H9 (cell line): ENCODE results near the gene KLK2. TPM values are rescaled to one million over a fixed set of nuclear protein-coding genes. Genes with fewer than 3 reads are reported as not detected.

Source experiments
- DNase-seq: peaks from one replicate; pipeline ENCODE4 v3.0.0-alpha.2; 2017
- H2AFZ ChIP-seq: one replicate; pipeline ENCODE4 v1.6.1; 2013; ENCODE audit warnings: mild to moderate bottlenecking, low read length, control low read depth, moderate library complexity
- H2AK5ac ChIP-seq: 2 replicates; pipeline ENCODE4 v1.6.1; 2013; ENCODE audit warnings: low read length, control low read depth, mixed read lengths; ENCODE audit not compliant: insufficient read length
- H2BK120ac ChIP-seq: one replicate; pipeline ENCODE4 v1.6.1; 2013; ENCODE audit warnings: low read depth, mild to moderate bottlenecking, low read length, control low read depth, inconsistent platforms; ENCODE audit not compliant: poor library complexity, severe bottlenecking
- H2BK12ac ChIP-seq: 2 replicates; pipeline ENCODE4 v1.6.1; 2013; ENCODE audit warnings: low read length, control low read depth, mixed read lengths, low read depth; ENCODE audit not compliant: insufficient read length
- H2BK15ac ChIP-seq: 2 replicates; pipeline ENCODE4 v1.6.1; 2013; ENCODE audit warnings: low read depth, low read length, control low read depth
- H2BK20ac ChIP-seq: one replicate; pipeline ENCODE4 v1.6.1; 2013; ENCODE audit warnings: low read depth, mild to moderate bottlenecking, low read length, control low read depth, inconsistent platforms; ENCODE audit not compliant: poor library complexity, severe bottlenecking
- H2BK5ac ChIP-seq: 2 replicates; pipeline ENCODE4 v1.6.1; 2013; ENCODE audit warnings: low read length, control low read depth, mixed read lengths; ENCODE audit not compliant: insufficient read length
- H3K14ac ChIP-seq: 2 replicates; pipeline ENCODE4 v1.6.1; 2013; ENCODE audit warnings: low read length, control low read depth; ENCODE audit not compliant: insufficient read depth
- H3K18ac ChIP-seq: 2 replicates; pipeline ENCODE4 v1.6.1; 2013; ENCODE audit warnings: low read depth, mild to moderate bottlenecking, mixed read lengths, low read length, control low read depth; ENCODE audit not compliant: insufficient read length
- H3K23ac ChIP-seq: 2 replicates; pipeline ENCODE4 v1.6.1; 2013; ENCODE audit warnings: low read length, control low read depth, mixed read lengths, low read depth; ENCODE audit not compliant: insufficient read length
- H3K23me2 ChIP-seq: 2 replicates; pipeline ENCODE4 v1.6.1; 2013; ENCODE audit warnings: low read depth, mild to moderate bottlenecking, mixed read lengths, low read length, control low read depth; ENCODE audit not compliant: insufficient read length, poor library complexity, severe bottlenecking
- H3K27ac ChIP-seq: 2 replicates; pipeline ENCODE4 v1.5.1; 2013; ENCODE audit warnings: low read length, control low read depth, mixed read lengths, low read depth; ENCODE audit not compliant: insufficient read length
- H3K27me3 ChIP-seq: 2 replicates; pipeline ENCODE4 v1.6.1; 2013; ENCODE audit warnings: low read length, control low read depth, inconsistent platforms; ENCODE audit not compliant: insufficient read depth
- H3K4ac ChIP-seq: 2 replicates; pipeline ENCODE4 v1.6.1; 2013; ENCODE audit warnings: low read depth, mild to moderate bottlenecking, control low read depth, inconsistent platforms, low read length, moderate library complexity
- H3K4me1 ChIP-seq: 2 replicates; pipeline ENCODE4 v1.6.1; 2013; ENCODE audit warnings: low read length, control low read depth, inconsistent platforms; ENCODE audit not compliant: insufficient read depth
- H3K4me2 ChIP-seq: 2 replicates; pipeline ENCODE4 v1.6.1; 2013; ENCODE audit warnings: low read length, control low read depth, mixed read lengths; ENCODE audit not compliant: insufficient read length, insufficient read depth
- H3K56ac ChIP-seq: 2 replicates; pipeline ENCODE4 v1.6.1; 2013; ENCODE audit warnings: low read depth, mild to moderate bottlenecking, mixed read lengths, low read length, control low read depth; ENCODE audit not compliant: insufficient read length
- H3K79me1 ChIP-seq: 2 replicates; pipeline ENCODE4 v1.6.1; 2013; ENCODE audit warnings: low read depth, mild to moderate bottlenecking, moderate library complexity, low read length, control low read depth, inconsistent platforms; ENCODE audit not compliant: insufficient read depth, poor library complexity, severe bottlenecking
- H3K79me2 ChIP-seq: 2 replicates; pipeline ENCODE4 v1.6.1; 2013; ENCODE audit warnings: low read length, control low read depth, inconsistent platforms; ENCODE audit not compliant: insufficient read depth
- H3K9ac ChIP-seq: 2 replicates; pipeline ENCODE4 v1.6.1; 2013; ENCODE audit warnings: low read length, control low read depth, mixed read lengths; ENCODE audit not compliant: insufficient read length; ENCODE audit errors: extremely low read depth
- H3K9me3 ChIP-seq: one replicate; pipeline ENCODE4 v1.6.1; 2013; ENCODE audit warnings: low read depth, low read length, inconsistent platforms; ENCODE audit not compliant: control insufficient read depth
- H3T11ph ChIP-seq: one replicate; pipeline ENCODE4 v1.6.1; 2013; ENCODE audit warnings: mild to moderate bottlenecking, low read length, control low read depth, inconsistent platforms
- H4K20me1 ChIP-seq: one replicate; pipeline ENCODE4 v1.6.1; 2013; ENCODE audit not compliant: control insufficient read depth, insufficient read length, insufficient read depth
- H4K5ac ChIP-seq: 2 replicates; pipeline ENCODE4 v1.6.1; 2013; ENCODE audit warnings: low read depth, mild to moderate bottlenecking, mixed read lengths, low read length, control low read depth; ENCODE audit not compliant: insufficient read length
- H4K8ac ChIP-seq: replicated peaks from 2 replicates; pipeline ENCODE4 v1.6.1; 2013; ENCODE audit warnings: low read length, control low read depth, mixed read lengths, low read depth; ENCODE audit not compliant: insufficient read length
- H4K91ac ChIP-seq: 2 replicates; pipeline ENCODE4 v1.6.1; 2013; ENCODE audit warnings: low read depth, mild to moderate bottlenecking, moderate library complexity, mixed read lengths, low read length, control low read depth; ENCODE audit not compliant: insufficient read length
- H3K27ac Mint-ChIP-seq, 3 experiments: 2 replicates in 2 of 3; 3 replicates in 1 of 3; pipeline ENCODE4 v1.8.0; 2020 to 2021; ENCODE audit warnings: mixed read lengths in 3 of 3, mild to moderate bottlenecking in 1 of 3, moderate library complexity in 1 of 3
- H3K27me3 Mint-ChIP-seq: 2 replicates; pipeline ENCODE4 v1.8.0; 2021; ENCODE audit warnings: low read depth, mild to moderate bottlenecking, moderate library complexity, mixed read lengths
- H3K36me3 Mint-ChIP-seq, 3 experiments: 2 replicates in 2 of 3; 3 replicates in 1 of 3; pipeline ENCODE4 v1.8.0; 2020 to 2021; ENCODE audit warnings: low read depth in 3 of 3, mixed read lengths in 3 of 3; ENCODE audit not compliant: insufficient read depth in 1 of 3
- H3K4me1 Mint-ChIP-seq, 2 experiments: 2 replicates each; pipeline ENCODE4 v1.8.0; 2020; ENCODE audit warnings: mixed read lengths in 2 of 2
- H3K4me3 Mint-ChIP-seq, 2 experiments: 2 replicates in 1 of 2; 3 replicates in 1 of 2; pipeline ENCODE4 v1.8.0; 2020 to 2021; ENCODE audit warnings: mild to moderate bottlenecking in 2 of 2, mixed read lengths in 2 of 2, moderate library complexity in 1 of 2
- H3K9me3 Mint-ChIP-seq, 2 experiments: 2 replicates in 1 of 2; 3 replicates in 1 of 2; pipeline ENCODE4 v1.8.0; 2020; ENCODE audit warnings: mild to moderate bottlenecking in 2 of 2, mixed read lengths in 2 of 2, moderate library complexity in 1 of 2
- WGBS: extraction: QIAGEN DNeasy Blood & Tissue Kit; methylation state at CpG from one replicate; pipeline ENCODE4 v1.1.7; 2013; ENCODE audit warnings: missing lambda C conversion rate, low lambda C conversion rate, mixed read lengths; ENCODE audit not compliant: insufficient read length; ENCODE audit errors: extremely low coverage; 5-methylcytosine and 5-hydroxymethylcytosine counted together
- total RNA-seq: library from RNA; stranded (reverse); gene quantifications from 2 replicates; pipeline ENCODE4 v1.2.1, GENCODE V29; 2021
- TF ChIP-seq, protein P1 (sequence below): fragments of 200-600 bp; sonication (generic); conservative IDR thresholded peaks from 3 replicates; pipeline ENCODE4 v1.8.0; 2021; ENCODE audit warnings: antibody characterized with exemption, mild to moderate bottlenecking

The KLK2 gene
- total RNA-seq, 1 experiment from 2014 or later, result not detected

- Histone ChIP-seq H3K23ac (no peak overlapping the region), H3K4me1 (no peaks in the 10 kb centered on the region), H3T11ph (no peak overlapping the region), H3K9me3 (no peaks in the 10 kb centered on the region), H3K9ac (no peak overlapping the region), H4K91ac (no peak overlapping the region), H3K18ac (no peak overlapping the region), H2AFZ (no peak overlapping the region), H2AK5ac (no peak overlapping the region), H2BK20ac (no peak overlapping the region), H4K5ac (no peak overlapping the region), H3K4me2 (no peak overlapping the region), H3K27ac (no peak overlapping the region), H2BK120ac (no peak overlapping the region), H2BK12ac (no peak overlapping the region), H3K56ac (no peak overlapping the region), H3K79me1 (no peaks in the 10 kb centered on the region), H3K14ac (no peak overlapping the region), H4K20me1 (no peaks in the 10 kb centered on the region), H3K4ac (no peak overlapping the region), H4K8ac (no peak overlapping the region), H3K23me2 (peaks cover 4% of the 10 kb centered on the region), H3K27me3 (peaks cover 2% of the 10 kb centered on the region; the same call in 1 of the 2 replicates), H2BK15ac (no peak overlapping the region), H3K79me2 (no peaks in the 10 kb centered on the region), H2BK5ac (no peak overlapping the region)
- H3K27ac Mint-ChIP-seq, result peak overlapping the region in 2 of 3 experiments; percentile 27 to 60; a peak in 3 of 7 replicates
- TF ChIP-seq, protein P1, sequence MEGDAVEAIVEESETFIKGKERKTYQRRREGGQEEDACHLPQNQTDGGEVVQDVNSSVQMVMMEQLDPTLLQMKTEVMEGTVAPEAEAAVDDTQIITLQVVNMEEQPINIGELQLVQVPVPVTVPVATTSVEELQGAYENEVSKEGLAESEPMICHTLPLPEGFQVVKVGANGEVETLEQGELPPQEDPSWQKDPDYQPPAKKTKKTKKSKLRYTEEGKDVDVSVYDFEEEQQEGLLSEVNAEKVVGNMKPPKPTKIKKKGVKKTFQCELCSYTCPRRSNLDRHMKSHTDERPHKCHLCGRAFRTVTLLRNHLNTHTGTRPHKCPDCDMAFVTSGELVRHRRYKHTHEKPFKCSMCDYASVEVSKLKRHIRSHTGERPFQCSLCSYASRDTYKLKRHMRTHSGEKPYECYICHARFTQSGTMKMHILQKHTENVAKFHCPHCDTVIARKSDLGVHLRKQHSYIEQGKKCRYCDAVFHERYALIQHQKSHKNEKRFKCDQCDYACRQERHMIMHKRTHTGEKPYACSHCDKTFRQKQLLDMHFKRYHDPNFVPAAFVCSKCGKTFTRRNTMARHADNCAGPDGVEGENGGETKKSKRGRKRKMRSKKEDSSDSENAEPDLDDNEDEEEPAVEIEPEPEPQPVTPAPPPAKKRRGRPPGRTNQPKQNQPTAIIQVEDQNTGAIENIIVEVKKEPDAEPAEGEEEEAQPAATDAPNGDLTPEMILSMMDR, result peak; percentile 50; the same call in 2 of the 3 replicates
- H3K36me3 Mint-ChIP-seq, result no peaks in the 10 kb centered on the region
- H3K4me1 Mint-ChIP-seq, result peaks cover 13 to 26% of the 10 kb centered on the region in 2 experiments
- no CpG with 5 or more reads among the region's 6 CpGs for WGBS
- peak overlapping the region in 1 of 2 experiments; percentile 22; a peak in 1 of 5 replicates for H3K4me3 Mint-ChIP-seq
- H3K27me3 Mint-ChIP-seq, result peaks cover 78% of the 10 kb centered on the region
- no peak for DNase-seq
- no peaks in the 10 kb centered on the region; a peak in 3 of 5 replicates for H3K9me3 Mint-ChIP-seq
Observed at GRCh38 chr19:50838239-50838638, 35.0 kb upstream of the KLK2 start.
